ENCODE results near the gene BSND. TPM values are rescaled to one million over a fixed set of nuclear protein-coding genes. Genes with fewer than 3 reads are reported as not detected.
A peak's percentile ranks its signal among the peaks of the same experiment; 100 is the strongest.

Gene BSND
- total RNA-seq, 1 experiment from 2014 or later, result 0.17 TPM

DNA sequence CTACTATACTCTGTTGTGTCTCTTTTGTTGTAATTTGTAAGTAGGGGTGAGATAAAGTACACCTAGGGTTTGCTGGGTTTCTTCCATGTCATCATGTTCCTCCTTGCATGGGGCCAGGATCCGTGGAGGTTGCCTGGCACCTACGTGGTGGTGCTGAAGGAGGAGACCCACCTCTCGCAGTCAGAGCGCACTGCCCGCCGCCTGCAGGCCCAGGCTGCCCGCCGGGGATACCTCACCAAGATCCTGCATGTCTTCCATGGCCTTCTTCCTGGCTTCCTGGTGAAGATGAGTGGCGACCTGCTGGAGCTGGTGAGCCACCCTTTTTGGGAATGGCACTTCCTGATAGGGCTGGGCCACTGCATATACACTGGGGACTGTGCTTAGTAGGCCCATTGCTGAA, 45.0 kb downstream of the BSND start:
- H2BK20ac ChIP-seq (ENCODE audit: low read depth, low read length, poor library complexity, severe bottlenecking), result no peak overlapping the region
- TF ChIP-seq CTCF (conservative IDR thresholded peaks at IDR 0.05), result no peak
- WGBS (ENCODE audit: extremely low coverage, insufficient read length, low lambda C conversion rate), result no CpG with 5 or more reads among the region's 9 CpGs
- H2BK120ac ChIP-seq (ENCODE audit: low read depth, low read length, poor library complexity, severe bottlenecking), result no peak overlapping the region
- no peak overlapping the region for H2BK12ac ChIP-seq (ENCODE audit: insufficient read length, low read depth, low read length)
- no peak overlapping the region for H3K27ac ChIP-seq (ENCODE audit: insufficient read length, low read depth, low read length)
- H3K4me1 ChIP-seq (ENCODE audit: insufficient read depth, low read length), result peaks cover 6% of the 10 kb centered on the region; the same call in 1 of the 2 replicates
- Mint-ChIP-seq H3K4me3 (no peak overlapping the region), H3K36me3 (ENCODE audit: insufficient read depth in 1 of 3, low read depth in 3 of 3) (peaks cover 18 to 49% (median 21%) of the 10 kb centered on the region in 3 experiments), H3K9me3 (no peaks in the 10 kb centered on the region; a peak in 1 of 5 replicates), H3K4me1 (peaks cover 34 to 35% of the 10 kb centered on the region in 2 experiments), H3K27ac (peak overlapping the region in 1 of 3 experiments; percentile 88; a peak in 1 of 7 replicates), H3K27me3 (ENCODE audit: low read depth) (peaks cover 30% of the 10 kb centered on the region)
- H3K18ac ChIP-seq (ENCODE audit: insufficient read length, low read depth, low read length), result no peak overlapping the region
- H3K4me2 ChIP-seq (ENCODE audit: insufficient read depth, insufficient read length, low read length), result no peak overlapping the region
- peaks cover 5% of the 10 kb centered on the region; the same call in 1 of the 2 replicates for H3K27me3 ChIP-seq (ENCODE audit: insufficient read depth, low read length)
- no peaks in the 10 kb centered on the region for H3K79me1 ChIP-seq (ENCODE audit: insufficient read depth, low read depth, low read length, poor library complexity, severe bottlenecking)
- H3K56ac ChIP-seq (ENCODE audit: insufficient read length, low read depth, low read length), result no peak overlapping the region
- no peak overlapping the region for H3K14ac ChIP-seq (ENCODE audit: insufficient read depth, low read length)
- H2BK5ac ChIP-seq (ENCODE audit: insufficient read length, low read length), result no peak overlapping the region
- no peak overlapping the region for H2AK5ac ChIP-seq (ENCODE audit: insufficient read length, low read length)
- no peak for DNase-seq
- no peak overlapping the region for H4K5ac ChIP-seq (ENCODE audit: insufficient read length, low read depth, low read length)
- H3K9ac ChIP-seq (ENCODE audit: extremely low read depth, insufficient read length, low read length), result no peak overlapping the region
- peaks cover 18% of the 10 kb centered on the region; the same call in 1 of the 2 replicates for H3K79me2 ChIP-seq (ENCODE audit: insufficient read depth, low read length)
- no peak overlapping the region for H3K4ac ChIP-seq (ENCODE audit: low read depth, low read length)
- no peak overlapping the region for H2AFZ ChIP-seq (ENCODE audit: low read length)
- H4K8ac ChIP-seq (replicated peaks; ENCODE audit: insufficient read length, low read depth, low read length), result no peak overlapping the region
- H3K23me2 ChIP-seq (ENCODE audit: insufficient read length, low read depth, low read length, poor library complexity, severe bottlenecking), result peaks cover 21% of the 10 kb centered on the region
- H3K23ac ChIP-seq (ENCODE audit: insufficient read length, low read depth, low read length), result no peak overlapping the region
- H3T11ph ChIP-seq (ENCODE audit: low read length), result no peak overlapping the region
- no peaks in the 10 kb centered on the region for H3K9me3 ChIP-seq (ENCODE audit: control insufficient read depth, low read depth, low read length)
- H4K91ac ChIP-seq (ENCODE audit: insufficient read length, low read depth, low read length), result no peak overlapping the region
- no peak overlapping the region for H2BK15ac ChIP-seq (ENCODE audit: low read depth, low read length)
- H4K20me1 ChIP-seq (ENCODE audit: control insufficient read depth, insufficient read depth, insufficient read length), result no peaks in the 10 kb centered on the region
